C4-2B (cell line): ENCODE measurements around the gene RAB8B.

Source experiments
- CTCF ChIP-seq: fragments of 450-650 bp; conservative IDR thresholded peaks from 2 replicates; pipeline ENCODE4 v1.5.1; 2017; ENCODE audit warnings: mild to moderate bottlenecking
- ZFX ChIP-seq: fragments of 450-650 bp; IDR thresholded peaks from 2 replicates; pipeline ENCODE4 v1.6.1; 2017

DNA sequence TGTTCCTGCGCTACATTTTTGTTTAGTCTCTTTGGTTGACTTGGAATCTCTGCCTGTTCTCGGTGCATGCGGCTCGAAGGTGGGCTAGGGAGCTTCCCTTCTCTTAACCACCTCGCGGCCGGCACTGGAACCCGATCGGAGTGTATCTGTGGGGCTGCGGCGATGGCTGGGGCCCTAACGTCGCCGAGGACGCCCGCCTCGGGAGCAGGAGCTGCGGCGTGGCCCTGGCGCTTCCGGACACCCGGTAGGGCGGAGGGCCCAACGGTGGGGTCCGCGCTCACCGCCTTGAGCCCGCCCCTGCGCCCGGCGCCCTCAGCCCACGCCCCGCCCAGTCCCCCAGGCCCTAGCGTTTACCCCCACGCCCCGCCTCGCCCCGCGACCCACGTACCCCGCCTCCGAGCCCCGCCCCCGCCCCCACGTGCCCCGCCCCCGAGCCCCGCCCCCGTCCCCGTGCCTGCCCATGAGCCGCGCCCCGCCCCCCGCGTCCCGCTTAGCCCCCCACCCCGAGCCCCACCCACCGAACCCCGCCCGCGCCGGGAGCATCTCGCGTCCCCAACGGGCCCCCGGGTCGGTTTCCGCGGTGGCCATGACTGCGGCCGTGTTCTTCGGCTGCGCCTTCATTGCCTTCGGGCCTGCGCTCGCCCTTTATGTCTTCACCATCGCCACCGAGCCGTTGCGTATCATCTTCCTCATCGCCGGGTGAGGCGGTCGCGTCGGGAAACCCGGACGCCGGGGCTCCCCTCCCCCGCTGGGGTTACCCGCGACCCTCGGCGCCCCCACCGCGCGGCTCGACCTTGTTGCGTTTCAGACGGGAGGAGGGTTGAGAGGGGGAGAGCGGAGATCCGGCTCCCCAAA, 87.9 kb downstream of the RAB8B start, which contains the start of gene APH1B:
- TF ChIP-seq CTCF: no peak; the same call in 1 of the 2 replicates
- 0 out of 2 replicates have a peak, but pooled peaks have one; percentile 16 for TF ChIP-seq ZFX
